ENCODE measurements around the gene TMEM37.

DNA sequence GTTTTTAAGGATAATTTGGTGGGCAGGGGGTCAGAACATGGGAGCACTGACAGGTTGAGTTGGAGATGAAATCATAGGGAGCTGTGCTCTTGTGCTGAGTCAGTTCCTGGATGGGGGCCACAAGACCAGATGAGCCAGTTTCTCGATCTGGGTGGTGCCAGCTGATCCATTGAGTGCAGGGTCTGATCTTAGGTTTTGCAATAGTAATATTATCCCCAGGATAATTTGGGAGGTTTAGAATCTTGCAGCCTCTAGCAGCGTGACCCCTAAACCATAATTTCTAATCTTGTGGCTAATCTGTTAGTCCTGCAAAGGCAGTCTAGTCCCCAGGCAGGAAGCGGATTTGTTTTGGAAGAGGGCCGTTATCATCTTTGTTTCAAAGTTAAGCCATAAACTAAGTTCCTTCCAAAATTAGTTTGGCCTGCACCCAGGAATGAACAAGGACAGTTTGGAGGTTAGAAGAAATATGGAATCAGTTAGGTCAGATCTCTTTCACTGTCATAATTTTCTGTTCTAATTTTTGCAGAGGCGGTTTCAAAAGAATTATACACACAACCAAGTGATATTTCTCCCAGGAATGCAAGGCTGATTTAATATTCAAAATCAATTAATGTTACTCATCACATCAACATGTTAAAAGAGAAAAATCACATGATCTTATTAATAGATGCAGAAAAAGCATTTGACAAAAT is 41.9 kb upstream of the TMEM37 start:
- TF ChIP-seq TEAD4 (CRISPR knock-in tag; IDR thresholded peaks at IDR 0.05), result no peak
- TF ChIP-seq, protein P1, sequence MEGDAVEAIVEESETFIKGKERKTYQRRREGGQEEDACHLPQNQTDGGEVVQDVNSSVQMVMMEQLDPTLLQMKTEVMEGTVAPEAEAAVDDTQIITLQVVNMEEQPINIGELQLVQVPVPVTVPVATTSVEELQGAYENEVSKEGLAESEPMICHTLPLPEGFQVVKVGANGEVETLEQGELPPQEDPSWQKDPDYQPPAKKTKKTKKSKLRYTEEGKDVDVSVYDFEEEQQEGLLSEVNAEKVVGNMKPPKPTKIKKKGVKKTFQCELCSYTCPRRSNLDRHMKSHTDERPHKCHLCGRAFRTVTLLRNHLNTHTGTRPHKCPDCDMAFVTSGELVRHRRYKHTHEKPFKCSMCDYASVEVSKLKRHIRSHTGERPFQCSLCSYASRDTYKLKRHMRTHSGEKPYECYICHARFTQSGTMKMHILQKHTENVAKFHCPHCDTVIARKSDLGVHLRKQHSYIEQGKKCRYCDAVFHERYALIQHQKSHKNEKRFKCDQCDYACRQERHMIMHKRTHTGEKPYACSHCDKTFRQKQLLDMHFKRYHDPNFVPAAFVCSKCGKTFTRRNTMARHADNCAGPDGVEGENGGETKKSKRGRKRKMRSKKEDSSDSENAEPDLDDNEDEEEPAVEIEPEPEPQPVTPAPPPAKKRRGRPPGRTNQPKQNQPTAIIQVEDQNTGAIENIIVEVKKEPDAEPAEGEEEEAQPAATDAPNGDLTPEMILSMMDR (IDR thresholded peaks at IDR 0.05), result no peak

Data from WTC11 (cell line).